ENCODE data around the gene LGALS4. TPM values are rescaled to one million over a fixed set of nuclear protein-coding genes. Genes with fewer than 3 reads are reported as not detected.

LGALS4 gene
- total and polyA plus RNA-seq, 2 donors from 2014 or later, result 1.2 to 12.2 TPM

DNA sequence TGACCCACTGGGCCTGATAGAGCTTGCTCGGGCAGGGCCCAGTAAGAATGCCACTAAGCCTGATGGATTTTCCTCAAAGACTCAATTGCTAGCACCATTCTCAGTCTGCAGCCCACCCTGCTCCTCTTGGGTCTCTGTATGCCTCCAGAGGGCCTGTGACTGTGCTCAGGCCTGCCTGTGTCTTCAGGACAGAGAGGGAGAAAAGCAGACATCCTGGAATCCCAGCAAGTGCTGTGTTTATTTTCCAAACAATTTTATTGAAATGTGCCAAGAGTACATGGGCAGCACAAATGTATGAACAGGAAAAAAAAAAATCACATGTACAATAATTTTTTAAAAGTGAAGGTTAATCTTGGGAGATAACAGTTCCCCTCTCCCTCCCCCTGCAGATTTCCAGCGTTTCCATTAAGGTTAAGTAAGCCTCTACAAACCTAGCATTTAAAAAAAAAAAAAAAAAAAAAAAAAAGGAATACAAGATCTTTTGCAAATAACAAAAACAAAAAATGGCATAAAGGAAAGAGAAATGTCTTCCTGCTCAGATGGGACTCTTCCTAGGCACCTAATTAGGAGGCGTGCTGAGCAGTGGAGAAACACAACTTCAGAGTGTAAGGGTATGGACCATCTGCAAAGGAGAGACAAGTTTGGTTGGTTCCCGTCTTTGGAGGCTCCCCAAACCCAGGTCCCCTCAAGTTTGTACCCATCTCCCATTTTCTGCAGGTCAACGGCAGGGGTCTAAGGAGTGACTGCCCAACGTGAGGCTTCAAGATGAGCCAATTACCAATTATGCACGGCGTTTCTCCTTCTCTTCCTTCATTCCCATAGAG lies 23.6 kb upstream of the LGALS4 start:
- Histone ChIP-seq H3K27ac (ENCODE audit: low read depth in 2 of 2, low read length in 2 of 2) (no peak overlapping the region), H3K27me3 (ENCODE audit: control insufficient read depth, insufficient read depth, low read length) (no peaks in the 10 kb centered on the region), H3K4me1 (ENCODE audit: control insufficient read depth in 2 of 3, insufficient read depth in 2 of 3, low read depth in 1 of 3, low read length in 3 of 3) (peaks cover 0 to 19% (median 7%) of the 10 kb centered on the region in 3 donors), H3K9ac (ENCODE audit: low read length in 3 of 3) (no peak overlapping the region), H3K9me3 (ENCODE audit: control insufficient read depth in 2 of 3, insufficient read depth in 1 of 3, low read length in 3 of 3) (no peaks in the 10 kb centered on the region), H3K4me3 (ENCODE audit: low read length in 3 of 3) (no peak overlapping the region), H3K36me3 (ENCODE audit: control insufficient read depth in 2 of 3, insufficient read depth in 3 of 3, low read length in 3 of 3) (peaks cover 17 to 56% (median 43%) of the 10 kb centered on the region in 3 donors)
- DNase-seq (no peak), FAIRE-seq (no peak)
- intact Hi-C loops (cut with DNase I), result no loop called here
- TF ChIP-seq CTCF (IDR thresholded peaks at IDR 0.05; ENCODE audit: borderline replicate concordance, extremely low read depth, insufficient read depth), result no peak

DNA sequence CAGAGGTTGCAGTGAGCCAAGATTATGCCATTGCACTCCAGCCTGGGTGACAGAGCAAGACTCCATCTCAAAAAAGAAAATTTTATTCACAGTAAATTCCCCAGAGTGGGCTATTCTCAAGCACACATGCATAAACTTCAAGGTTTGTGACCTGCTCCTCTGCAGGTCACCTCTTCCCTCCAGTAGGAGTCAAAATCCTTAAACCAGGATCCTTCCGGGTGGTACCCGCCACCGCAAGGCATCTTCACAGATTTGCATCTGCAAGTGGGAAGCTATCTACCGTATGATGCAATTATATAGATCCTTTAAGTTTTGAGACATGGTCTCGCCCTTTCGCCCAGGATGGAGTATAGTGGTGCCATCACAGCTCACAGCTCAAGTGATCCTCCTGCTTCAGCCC lies 21.8 kb upstream of the LGALS4 start:
- Histone ChIP-seq H3K4me1 (ENCODE audit: control insufficient read depth in 2 of 3, insufficient read depth in 2 of 3, low read depth in 1 of 3, low read length in 3 of 3) (peaks cover 0 to 17% (median 12%) of the 10 kb centered on the region in 3 donors), H3K27ac (ENCODE audit: low read depth in 2 of 2, low read length in 2 of 2) (no peak overlapping the region), H3K36me3 (ENCODE audit: control insufficient read depth in 2 of 3, insufficient read depth in 3 of 3, low read length in 3 of 3) (peaks cover 17 to 52% (median 33%) of the 10 kb centered on the region in 3 donors), H3K27me3 (ENCODE audit: control insufficient read depth, insufficient read depth, low read length) (no peaks in the 10 kb centered on the region), H3K9ac (ENCODE audit: low read length in 3 of 3) (no peak overlapping the region), H3K9me3 (ENCODE audit: control insufficient read depth in 2 of 3, insufficient read depth in 1 of 3, low read length in 3 of 3) (no peaks in the 10 kb centered on the region), H3K4me3 (ENCODE audit: low read length in 3 of 3) (no peak overlapping the region)
- TF ChIP-seq CTCF (IDR thresholded peaks at IDR 0.05; ENCODE audit: borderline replicate concordance, extremely low read depth, insufficient read depth), result no peak
- intact Hi-C loops (cut with DNase I), result no loop called here
- no peak for FAIRE-seq
- no peak for DNase-seq

GRCh38 chr19:38834104-38834490 lies 21.4 kb upstream of the LGALS4 start:
- H3K4me1 ChIP-seq (ENCODE audit: control insufficient read depth in 2 of 3, insufficient read depth in 2 of 3, low read depth in 1 of 3, low read length in 3 of 3), result peaks cover 0 to 17% (median 12%) of the 10 kb centered on the region in 3 donors
- peaks cover 14 to 47% (median 28%) of the 10 kb centered on the region in 3 donors for H3K36me3 ChIP-seq (ENCODE audit: control insufficient read depth in 2 of 3, insufficient read depth in 3 of 3, low read length in 3 of 3)
- FAIRE-seq (no peak), DNase-seq (no peak)
- no peak overlapping the region for H3K9ac ChIP-seq (ENCODE audit: low read length in 3 of 3)
- no peaks in the 10 kb centered on the region for H3K27me3 ChIP-seq (ENCODE audit: control insufficient read depth, insufficient read depth, low read length)
- H3K9me3 ChIP-seq (ENCODE audit: control insufficient read depth in 2 of 3, insufficient read depth in 1 of 3, low read length in 3 of 3), result no peaks in the 10 kb centered on the region
- intact Hi-C loops (cut with DNase I), result no loop called here
- H3K27ac ChIP-seq (ENCODE audit: low read depth in 2 of 2, low read length in 2 of 2), result no peak overlapping the region
- no peak for TF ChIP-seq CTCF (IDR thresholded peaks at IDR 0.05; ENCODE audit: borderline replicate concordance, extremely low read depth, insufficient read depth)
- H3K4me3 ChIP-seq (ENCODE audit: low read length in 3 of 3), result no peak overlapping the region

Measured in kidney (tissue), 14 donors.